AG09309 (cell line): ENCODE measurements around the gene MEA1.

Experiments
- DNase-seq: peaks from one replicate; pipeline ENCODE4 v3.0.0-alpha.2; 2010; ENCODE audit warnings: low read depth
- H3K4me3 ChIP-seq: 2 replicates; pipeline ENCODE4 v1.5.1; 2011; ENCODE audit warnings: mild to moderate bottlenecking, low read depth, low read length, moderate library complexity; ENCODE audit not compliant: control insufficient read depth
- CTCF ChIP-seq: IDR thresholded peaks from 2 replicates; pipeline ENCODE4 v1.5.1; 2011; ENCODE audit warnings: mild to moderate bottlenecking, low read depth, low read length, inconsistent platforms; ENCODE audit not compliant: insufficient read depth, control insufficient read depth; ENCODE audit errors: missing control alignments

Gene MEA1

GRCh38 chr6:42963855-42964605 lies 49.7 kb downstream of the MEA1 start:
- DNase-seq = no peak
- TF ChIP-seq CTCF = peak; percentile 30
- H3K4me3 ChIP-seq = no peak overlapping the region

- no peak for DNase-seq
- TF ChIP-seq CTCF = no peak
- H3K4me3 ChIP-seq = no peak overlapping the region
Measured at GRCh38 chr6:42963179-42963854, 50.4 kb downstream of the MEA1 start.

GRCh38 chr6:42962502-42963178 lies 51.1 kb downstream of the MEA1 start:
- TF ChIP-seq CTCF = no peak
- no peak overlapping the region for H3K4me3 ChIP-seq
- DNase-seq = no peak

- no peak for DNase-seq
- TF ChIP-seq CTCF = no peak
Measured at GRCh38 chr6:42962096-42962495, 51.6 kb downstream of the MEA1 start.

More at GRCh38 chr6:42962096-42962495, 51.6 kb downstream of the MEA1 start:
- H3K4me3 ChIP-seq = no peak overlapping the region
